ENCODE data around the gene TRAF3. TPM values are rescaled to one million over a fixed set of nuclear protein-coding genes. Genes with fewer than 3 reads are reported as not detected.

Gene TRAF3
- total and polyA plus RNA-seq, 4 donors: 2.1 to 12.0 (median 5.2) TPM

GRCh38 chr14:102857444-102857843 lies 80.2 kb downstream of the TRAF3 start (continued):
- TF ChIP-seq JUND (IDR thresholded peaks at IDR 0.05) (no peak), RXRA (IDR thresholded peaks at IDR 0.05) (no peak), ATF3 (IDR thresholded peaks at IDR 0.05) (no peak), MAX (IDR thresholded peaks at IDR 0.05) (no peak), EGR1 (IDR thresholded peaks at IDR 0.05; ENCODE audit: low read depth in 2 of 2) (no peak), HNF4G (IDR thresholded peaks at IDR 0.05) (no peak), RAD21 (IDR thresholded peaks at IDR 0.05) (no peak)

GRCh38 chr14:102859911-102860310 lies 82.7 kb downstream of the TRAF3 start:
- 100% methylated on average over 1 of the region's 1 CpG for whole genome bisulfite sequencing
- Histone ChIP-seq H3K27me3 (ENCODE audit: control insufficient read depth in 4 of 4, insufficient read depth in 4 of 4, low read length in 3 of 4) (no peaks in the 10 kb centered on the region), H3K9ac (ENCODE audit: low read depth in 1 of 2, low read length in 2 of 2) (no peak overlapping the region), H3K4me3 (ENCODE audit: low read depth in 1 of 3, low read length in 3 of 3) (no peak overlapping the region), H3K9me3 (ENCODE audit: control insufficient read depth in 4 of 4, low read length in 3 of 4) (no peaks in the 10 kb centered on the region), H3K4me1 (ENCODE audit: control insufficient read depth in 4 of 4, insufficient read depth in 4 of 4, low read length in 3 of 4) (peaks cover 0 to 6% (median under 1%) of the 10 kb centered on the region in 4 donors), H3K27ac (ENCODE audit: low read depth in 1 of 2, low read length in 2 of 2) (no peak overlapping the region), H3K36me3 (ENCODE audit: control insufficient read depth in 4 of 4, insufficient read depth in 3 of 4, low read depth in 1 of 4, low read length in 3 of 4) (no peaks in the 10 kb centered on the region)
- no peak for TF ChIP-seq REST (IDR thresholded peaks at IDR 0.05)
- no peak for TF ChIP-seq RAD21 (IDR thresholded peaks at IDR 0.05)
- TF ChIP-seq ATF3 (IDR thresholded peaks at IDR 0.05): no peak
- no peak for TF ChIP-seq HNF4A (conservative IDR thresholded peaks at IDR 0.05)
- no peak for DNase-seq (ENCODE audit: low spot score)

GRCh38 chr14:102862154-102862773 lies 85.0 kb downstream of the TRAF3 start:
- no peak overlapping the region for H3K9ac ChIP-seq (ENCODE audit: low read depth in 1 of 2, low read length in 2 of 2)
- TF ChIP-seq GABPA (IDR thresholded peaks at IDR 0.05 in 1 of 2, conservative IDR thresholded peaks at IDR 0.05 in 1 of 2): no peak
- no peak for TF ChIP-seq FOXA2 (IDR thresholded peaks at IDR 0.05)
- no peak for TF ChIP-seq SP1 (IDR thresholded peaks at IDR 0.05)
- TF ChIP-seq HNF4A (conservative IDR thresholded peaks at IDR 0.05): no peak
- TF ChIP-seq JUND (IDR thresholded peaks at IDR 0.05): no peak
- TF ChIP-seq RXRA (IDR thresholded peaks at IDR 0.05): no peak
- no peak for TF ChIP-seq MAX (IDR thresholded peaks at IDR 0.05)
- TF ChIP-seq ZBTB33 (IDR thresholded peaks at IDR 0.05): no peak
- TF ChIP-seq FOXA1 (IDR thresholded peaks at IDR 0.05): no peak
- no peak for TF ChIP-seq RAD21 (IDR thresholded peaks at IDR 0.05)
- TF ChIP-seq REST (IDR thresholded peaks at IDR 0.05): no peak
- TF ChIP-seq TAF1 (conservative IDR thresholded peaks at IDR 0.05): no peak
- TF ChIP-seq YY1 (IDR thresholded peaks at IDR 0.05): no peak
- TF ChIP-seq ATF3 (IDR thresholded peaks at IDR 0.05): no peak
- no peak for TF ChIP-seq HNF4G (IDR thresholded peaks at IDR 0.05)
- no peaks in the 10 kb centered on the region for H3K27me3 ChIP-seq (ENCODE audit: control insufficient read depth in 4 of 4, insufficient read depth in 4 of 4, low read length in 3 of 4)
- 86% methylated on average over 3 of the region's 3 CpGs for WGBS
- H3K4me3 ChIP-seq (ENCODE audit: low read depth in 1 of 3, low read length in 3 of 3): no peak overlapping the region
- H3K9me3 ChIP-seq (ENCODE audit: control insufficient read depth in 4 of 4, low read length in 3 of 4): no peaks in the 10 kb centered on the region
- H3K36me3 ChIP-seq (ENCODE audit: control insufficient read depth in 4 of 4, insufficient read depth in 3 of 4, low read depth in 1 of 4, low read length in 3 of 4): no peaks in the 10 kb centered on the region
- no peak for DNase-seq (ENCODE audit: low spot score)
- no peak overlapping the region for H3K27ac ChIP-seq (ENCODE audit: low read depth in 1 of 2, low read length in 2 of 2)
- peaks cover 0 to 6% (median under 1%) of the 10 kb centered on the region in 4 donors for H3K4me1 ChIP-seq (ENCODE audit: control insufficient read depth in 4 of 4, insufficient read depth in 4 of 4, low read length in 3 of 4)

Data from liver (tissue), 9 donors.